ENCODE data around the gene PSAT1.

GRCh38 chr9:78354989-78355388, 58.1 kb downstream of the PSAT1 start:
- TF ChIP-seq CTCF (IDR thresholded peaks at IDR 0.05) (no peak), EP300 (IDR thresholded peaks at IDR 0.05) (no peak), POLR2A (IDR thresholded peaks at IDR 0.05) (no peak)

All from tibial nerve (tissue), 4 donors.